H9 (cell line): ENCODE results near the gene ZNF770. TPM values are rescaled to one million over a fixed set of nuclear protein-coding genes. Genes with fewer than 3 reads are reported as not detected.
"Not testable (repeated sequence)": the region's sequence is repeated elsewhere in the genome, so short reads cannot be mapped to it uniquely, and the experiment has no call there.

Source experiments
- DNase-seq: peaks from one replicate; pipeline ENCODE4 v3.0.0-alpha.2; 2017
- H2AFZ ChIP-seq: one replicate; pipeline ENCODE4 v1.6.1; 2013; ENCODE audit warnings: mild to moderate bottlenecking, low read length, control low read depth, moderate library complexity
- H2AK5ac ChIP-seq: 2 replicates; pipeline ENCODE4 v1.6.1; 2013; ENCODE audit warnings: low read length, control low read depth, mixed read lengths; ENCODE audit not compliant: insufficient read length
- H2BK120ac ChIP-seq: one replicate; pipeline ENCODE4 v1.6.1; 2013; ENCODE audit warnings: low read depth, mild to moderate bottlenecking, low read length, control low read depth, inconsistent platforms; ENCODE audit not compliant: poor library complexity, severe bottlenecking
- H2BK12ac ChIP-seq: 2 replicates; pipeline ENCODE4 v1.6.1; 2013; ENCODE audit warnings: low read length, control low read depth, mixed read lengths, low read depth; ENCODE audit not compliant: insufficient read length
- H2BK15ac ChIP-seq: 2 replicates; pipeline ENCODE4 v1.6.1; 2013; ENCODE audit warnings: low read depth, low read length, control low read depth
- H2BK20ac ChIP-seq: one replicate; pipeline ENCODE4 v1.6.1; 2013; ENCODE audit warnings: low read depth, mild to moderate bottlenecking, low read length, control low read depth, inconsistent platforms; ENCODE audit not compliant: poor library complexity, severe bottlenecking
- H2BK5ac ChIP-seq: 2 replicates; pipeline ENCODE4 v1.6.1; 2013; ENCODE audit warnings: low read length, control low read depth, mixed read lengths; ENCODE audit not compliant: insufficient read length
- H3K14ac ChIP-seq: 2 replicates; pipeline ENCODE4 v1.6.1; 2013; ENCODE audit warnings: low read length, control low read depth; ENCODE audit not compliant: insufficient read depth
- H3K18ac ChIP-seq: 2 replicates; pipeline ENCODE4 v1.6.1; 2013; ENCODE audit warnings: low read depth, mild to moderate bottlenecking, mixed read lengths, low read length, control low read depth; ENCODE audit not compliant: insufficient read length
- H3K23ac ChIP-seq: 2 replicates; pipeline ENCODE4 v1.6.1; 2013; ENCODE audit warnings: low read length, control low read depth, mixed read lengths, low read depth; ENCODE audit not compliant: insufficient read length
- H3K23me2 ChIP-seq: 2 replicates; pipeline ENCODE4 v1.6.1; 2013; ENCODE audit warnings: low read depth, mild to moderate bottlenecking, mixed read lengths, low read length, control low read depth; ENCODE audit not compliant: insufficient read length, poor library complexity, severe bottlenecking
- H3K27ac ChIP-seq: 2 replicates; pipeline ENCODE4 v1.5.1; 2013; ENCODE audit warnings: low read length, control low read depth, mixed read lengths, low read depth; ENCODE audit not compliant: insufficient read length
- H3K27me3 ChIP-seq: 2 replicates; pipeline ENCODE4 v1.6.1; 2013; ENCODE audit warnings: low read length, control low read depth, inconsistent platforms; ENCODE audit not compliant: insufficient read depth
- H3K4ac ChIP-seq: 2 replicates; pipeline ENCODE4 v1.6.1; 2013; ENCODE audit warnings: low read depth, mild to moderate bottlenecking, control low read depth, inconsistent platforms, low read length, moderate library complexity
- H3K4me1 ChIP-seq: 2 replicates; pipeline ENCODE4 v1.6.1; 2013; ENCODE audit warnings: low read length, control low read depth, inconsistent platforms; ENCODE audit not compliant: insufficient read depth
- H3K4me2 ChIP-seq: 2 replicates; pipeline ENCODE4 v1.6.1; 2013; ENCODE audit warnings: low read length, control low read depth, mixed read lengths; ENCODE audit not compliant: insufficient read length, insufficient read depth
- H3K56ac ChIP-seq: 2 replicates; pipeline ENCODE4 v1.6.1; 2013; ENCODE audit warnings: low read depth, mild to moderate bottlenecking, mixed read lengths, low read length, control low read depth; ENCODE audit not compliant: insufficient read length
- H3K79me1 ChIP-seq: 2 replicates; pipeline ENCODE4 v1.6.1; 2013; ENCODE audit warnings: low read depth, mild to moderate bottlenecking, moderate library complexity, low read length, control low read depth, inconsistent platforms; ENCODE audit not compliant: insufficient read depth, poor library complexity, severe bottlenecking
- H3K79me2 ChIP-seq: 2 replicates; pipeline ENCODE4 v1.6.1; 2013; ENCODE audit warnings: low read length, control low read depth, inconsistent platforms; ENCODE audit not compliant: insufficient read depth
- H3K9ac ChIP-seq: 2 replicates; pipeline ENCODE4 v1.6.1; 2013; ENCODE audit warnings: low read length, control low read depth, mixed read lengths; ENCODE audit not compliant: insufficient read length; ENCODE audit errors: extremely low read depth
- H3K9me3 ChIP-seq: one replicate; pipeline ENCODE4 v1.6.1; 2013; ENCODE audit warnings: low read depth, low read length, inconsistent platforms; ENCODE audit not compliant: control insufficient read depth
- H3T11ph ChIP-seq: one replicate; pipeline ENCODE4 v1.6.1; 2013; ENCODE audit warnings: mild to moderate bottlenecking, low read length, control low read depth, inconsistent platforms
- H4K20me1 ChIP-seq: one replicate; pipeline ENCODE4 v1.6.1; 2013; ENCODE audit not compliant: control insufficient read depth, insufficient read length, insufficient read depth
- H4K5ac ChIP-seq: 2 replicates; pipeline ENCODE4 v1.6.1; 2013; ENCODE audit warnings: low read depth, mild to moderate bottlenecking, mixed read lengths, low read length, control low read depth; ENCODE audit not compliant: insufficient read length
- H4K8ac ChIP-seq: replicated peaks from 2 replicates; pipeline ENCODE4 v1.6.1; 2013; ENCODE audit warnings: low read length, control low read depth, mixed read lengths, low read depth; ENCODE audit not compliant: insufficient read length
- H4K91ac ChIP-seq: 2 replicates; pipeline ENCODE4 v1.6.1; 2013; ENCODE audit warnings: low read depth, mild to moderate bottlenecking, moderate library complexity, mixed read lengths, low read length, control low read depth; ENCODE audit not compliant: insufficient read length
- H3K27ac Mint-ChIP-seq, 3 experiments: 2 replicates in 2 of 3; 3 replicates in 1 of 3; pipeline ENCODE4 v1.8.0; 2020 to 2021; ENCODE audit warnings: mixed read lengths in 3 of 3, mild to moderate bottlenecking in 1 of 3, moderate library complexity in 1 of 3
- H3K27me3 Mint-ChIP-seq: 2 replicates; pipeline ENCODE4 v1.8.0; 2021; ENCODE audit warnings: low read depth, mild to moderate bottlenecking, moderate library complexity, mixed read lengths
- H3K36me3 Mint-ChIP-seq, 3 experiments: 2 replicates in 2 of 3; 3 replicates in 1 of 3; pipeline ENCODE4 v1.8.0; 2020 to 2021; ENCODE audit warnings: low read depth in 3 of 3, mixed read lengths in 3 of 3; ENCODE audit not compliant: insufficient read depth in 1 of 3
- H3K4me1 Mint-ChIP-seq, 2 experiments: 2 replicates each; pipeline ENCODE4 v1.8.0; 2020; ENCODE audit warnings: mixed read lengths in 2 of 2
- H3K4me3 Mint-ChIP-seq, 2 experiments: 2 replicates in 1 of 2; 3 replicates in 1 of 2; pipeline ENCODE4 v1.8.0; 2020 to 2021; ENCODE audit warnings: mild to moderate bottlenecking in 2 of 2, mixed read lengths in 2 of 2, moderate library complexity in 1 of 2
- H3K9me3 Mint-ChIP-seq, 2 experiments: 2 replicates in 1 of 2; 3 replicates in 1 of 2; pipeline ENCODE4 v1.8.0; 2020; ENCODE audit warnings: mild to moderate bottlenecking in 2 of 2, mixed read lengths in 2 of 2, moderate library complexity in 1 of 2
- WGBS: extraction: QIAGEN DNeasy Blood & Tissue Kit; methylation state at CpG from one replicate; pipeline ENCODE4 v1.1.7; 2013; ENCODE audit warnings: missing lambda C conversion rate, low lambda C conversion rate, mixed read lengths; ENCODE audit not compliant: insufficient read length; ENCODE audit errors: extremely low coverage; 5-methylcytosine and 5-hydroxymethylcytosine counted together
- total RNA-seq: library from RNA; stranded (reverse); gene quantifications from 2 replicates; pipeline ENCODE4 v1.2.1, GENCODE V29; 2021
- TF ChIP-seq, protein P1 (sequence below): fragments of 200-600 bp; sonication (generic); conservative IDR thresholded peaks from 3 replicates; pipeline ENCODE4 v1.8.0; 2021; ENCODE audit warnings: antibody characterized with exemption, mild to moderate bottlenecking

Gene ZNF770
- total RNA-seq, 1 experiment from 2014 or later: 111 TPM

DNA sequence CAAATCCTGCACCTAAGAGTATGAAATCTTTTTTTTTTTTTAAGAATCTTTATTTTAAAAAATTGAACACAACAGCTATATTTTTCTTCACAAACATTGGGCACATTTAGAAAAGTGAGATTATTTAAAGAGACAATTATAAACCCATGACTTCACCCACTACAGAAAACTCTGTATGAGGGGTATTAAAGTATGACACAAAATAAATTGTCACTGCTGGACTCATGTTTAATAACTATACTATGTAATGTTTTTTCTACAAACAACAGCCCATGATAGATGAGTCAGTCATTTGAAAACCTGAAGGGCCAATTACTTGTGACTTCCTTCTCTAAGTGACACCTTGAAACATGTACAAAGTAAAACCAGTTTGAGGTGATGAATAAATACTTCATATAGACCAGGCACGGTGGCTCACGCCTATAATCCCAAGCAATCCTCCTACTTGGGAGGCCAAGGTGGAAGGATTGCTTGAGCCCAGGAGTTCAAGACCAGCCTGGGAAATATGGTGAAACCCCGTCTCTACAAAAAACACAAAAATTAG is 54.6 kb downstream of the ZNF770 start:
- H3K9me3 ChIP-seq: no peaks in the 10 kb centered on the region
- H2BK20ac ChIP-seq: no peak overlapping the region
- H3T11ph ChIP-seq: no peak overlapping the region
- H3K56ac ChIP-seq: no peak overlapping the region
- TF ChIP-seq, protein P1, sequence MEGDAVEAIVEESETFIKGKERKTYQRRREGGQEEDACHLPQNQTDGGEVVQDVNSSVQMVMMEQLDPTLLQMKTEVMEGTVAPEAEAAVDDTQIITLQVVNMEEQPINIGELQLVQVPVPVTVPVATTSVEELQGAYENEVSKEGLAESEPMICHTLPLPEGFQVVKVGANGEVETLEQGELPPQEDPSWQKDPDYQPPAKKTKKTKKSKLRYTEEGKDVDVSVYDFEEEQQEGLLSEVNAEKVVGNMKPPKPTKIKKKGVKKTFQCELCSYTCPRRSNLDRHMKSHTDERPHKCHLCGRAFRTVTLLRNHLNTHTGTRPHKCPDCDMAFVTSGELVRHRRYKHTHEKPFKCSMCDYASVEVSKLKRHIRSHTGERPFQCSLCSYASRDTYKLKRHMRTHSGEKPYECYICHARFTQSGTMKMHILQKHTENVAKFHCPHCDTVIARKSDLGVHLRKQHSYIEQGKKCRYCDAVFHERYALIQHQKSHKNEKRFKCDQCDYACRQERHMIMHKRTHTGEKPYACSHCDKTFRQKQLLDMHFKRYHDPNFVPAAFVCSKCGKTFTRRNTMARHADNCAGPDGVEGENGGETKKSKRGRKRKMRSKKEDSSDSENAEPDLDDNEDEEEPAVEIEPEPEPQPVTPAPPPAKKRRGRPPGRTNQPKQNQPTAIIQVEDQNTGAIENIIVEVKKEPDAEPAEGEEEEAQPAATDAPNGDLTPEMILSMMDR: no peak
- Mint-ChIP-seq H3K36me3 (peaks cover 34 to 77% (median 58%) of the 10 kb centered on the region in 3 experiments), H3K27ac (no peak overlapping the region), H3K27me3 (no peaks in the 10 kb centered on the region), H3K4me1 (no peaks in the 10 kb centered on the region), H3K9me3 (no peaks in the 10 kb centered on the region; a peak in 1 of 5 replicates), H3K4me3 (no peak overlapping the region)
- H3K23ac ChIP-seq: no peak overlapping the region
- no peak overlapping the region for H2BK120ac ChIP-seq
- no peak overlapping the region for H3K4me2 ChIP-seq
- no peak overlapping the region for H2AFZ ChIP-seq
- no peak overlapping the region for H4K91ac ChIP-seq
- no peak overlapping the region for H2AK5ac ChIP-seq
- no peak overlapping the region for H4K5ac ChIP-seq
- no peak for DNase-seq
- H2BK12ac ChIP-seq: no peak overlapping the region
- no peak overlapping the region for H3K14ac ChIP-seq
- no peak overlapping the region for H4K8ac ChIP-seq
- H3K4ac ChIP-seq: no peak overlapping the region
- no peak overlapping the region for H2BK15ac ChIP-seq
- no peaks in the 10 kb centered on the region for H3K79me2 ChIP-seq
- H4K20me1 ChIP-seq: no peaks in the 10 kb centered on the region
- no peak overlapping the region for H3K27ac ChIP-seq
- no peaks in the 10 kb centered on the region for H3K27me3 ChIP-seq
- no peaks in the 10 kb centered on the region for H3K4me1 ChIP-seq
- H3K79me1 ChIP-seq: no peaks in the 10 kb centered on the region
- WGBS: no CpG with 5 or more reads among the region's 3 CpGs
- H3K23me2 ChIP-seq: no peaks in the 10 kb centered on the region
- H3K18ac ChIP-seq: no peak overlapping the region
- no peak overlapping the region for H3K9ac ChIP-seq
- H2BK5ac ChIP-seq: no peak overlapping the region

DNA sequence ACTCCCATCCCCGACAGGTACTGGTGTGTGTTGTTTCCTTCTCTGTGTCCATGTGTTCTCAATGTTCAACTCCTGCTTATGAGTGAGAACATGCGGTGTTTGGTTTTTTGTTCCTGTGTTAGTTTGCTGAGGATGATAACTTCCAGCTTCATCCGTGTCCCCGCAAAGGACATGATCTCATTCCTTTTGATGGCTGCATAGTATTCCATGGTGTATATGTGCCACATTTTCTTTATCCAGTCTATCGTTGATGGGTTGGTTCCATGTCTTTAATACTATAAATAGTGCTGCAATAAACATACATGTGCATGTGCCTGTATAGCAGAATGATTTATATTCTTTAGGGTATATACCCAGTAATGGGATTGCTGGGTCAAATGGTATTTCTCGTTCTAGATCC is 59.7 kb downstream of the ZNF770 start:
- H2BK15ac ChIP-seq, H3K79me2 ChIP-seq, H2BK5ac ChIP-seq, DNase-seq, H4K91ac ChIP-seq, H3K27ac ChIP-seq, H3K4me3 Mint-ChIP-seq, H3K56ac ChIP-seq, H3T11ph ChIP-seq, H4K20me1 ChIP-seq, H2AK5ac ChIP-seq, H3K18ac ChIP-seq, H3K4me1 ChIP-seq, H3K4me1 Mint-ChIP-seq, H3K27me3 Mint-ChIP-seq, H3K9me3 ChIP-seq, H4K8ac ChIP-seq, H3K4me2 ChIP-seq, H2AFZ ChIP-seq, H3K9ac ChIP-seq, H3K79me1 ChIP-seq, H3K23ac ChIP-seq, H3K9me3 Mint-ChIP-seq, H3K4ac ChIP-seq, H3K14ac ChIP-seq, H3K27me3 ChIP-seq, H4K5ac ChIP-seq, H2BK120ac ChIP-seq, H3K27ac Mint-ChIP-seq, H3K23me2 ChIP-seq, H2BK20ac ChIP-seq, H2BK12ac ChIP-seq: not testable (repeated sequence)
- no CpG with 5 or more reads among the region's 6 CpGs for WGBS
- H3K36me3 Mint-ChIP-seq: peaks cover 53 to 84% (median 80%) of the 10 kb centered on the region in 3 experiments
